K562 (cell line): Measurements from ENCODE around the gene SH3BP4. TPM values are rescaled to one million over a fixed set of nuclear protein-coding genes. Genes with fewer than 3 reads are reported as not detected.

ENCODE experiments used
- ATAC-seq: fragments of 200-7000 bp; cut with Tn5 transposase; 3 replicates; pipeline ENCODE4 v1.9.1; 2020; ENCODE audit warnings: moderate library complexity
- BruUV-seq: library from RNA; stranded (reverse); fragments of 400-500 nt; replicated peaks from 2 replicates; lab custom pipeline; 2021; lab: Mats Ljungman, UMichigan
- CTCF ChIA-PET: fragments of 300-600 bp; formaldehyde crosslinking; extraction: SDS; loops from one replicate; lab custom pipeline; 2021; ENCODE audit warnings: low intra/inter-chr PET ratio; lab: Yijun Ruan, JAX
- POLR2A ChIA-PET: fragments of 300-600, 350-650 bp; sonication (Branson Sonifier 250); formaldehyde crosslinking; extraction: SDS; loops from one replicate; lab custom pipeline; 2021; ENCODE audit warnings: antibody characterized with exemption, inconsistent platforms; lab: Yijun Ruan, JAX
- DNase-seq, 4 experiments: peaks; one replicate each; pipeline versions ENCODE4 v3.0.0 to v3.0.0-alpha.2; 2011 to 2018; ENCODE audit warnings: low spot score in 3 of 4, mixed read lengths in 3 of 4; ENCODE audit errors: extremely low read depth in 1 of 4
- FAIRE-seq: peaks from 2 replicates; lab custom pipeline; 2011; peaks lifted over from hg19 to GRCh38; lab: Jason Lieb, UNC
- H2AFZ ChIP-seq: 2 replicates; pipeline ENCODE4 v1.6.0; 2011; ENCODE audit warnings: low read depth, low read length, control low read depth, inconsistent platforms
- H3K27ac ChIP-seq: fragments of 200-600 bp; 3 replicates; pipeline ENCODE4 v1.8.0; 2011; ENCODE audit warnings: low read depth, mild to moderate bottlenecking, control low read depth, inconsistent platforms, low read length, moderate library complexity, mixed read lengths; ENCODE audit errors: extremely low read depth
- H3K27me3 ChIP-seq, 2 experiments: fragments of 300-600 bp in 1 of 2; 2 replicates in 1 of 2; 3 replicates in 1 of 2; pipeline versions ENCODE4 v1.6.0 to v1.8.0; 2011; ENCODE audit warnings: inconsistent platforms in 2 of 2, low read length in 2 of 2, mild to moderate bottlenecking in 1 of 2, mixed read lengths in 1 of 2, moderate library complexity in 1 of 2; ENCODE audit not compliant: control insufficient read depth in 2 of 2, insufficient read depth in 2 of 2
- H3K36me3 ChIP-seq: fragments of 300-600 bp; 3 replicates; pipeline ENCODE4 v1.8.0; 2011; ENCODE audit warnings: mild to moderate bottlenecking, low read length, inconsistent platforms; ENCODE audit not compliant: control insufficient read depth, insufficient read depth
- H3K4me1 ChIP-seq, 2 experiments: fragments of 200-600 bp in 1 of 2; replicated peaks in 1 of 2; 2 replicates in 1 of 2; 3 replicates in 1 of 2; pipeline versions ENCODE4 v1.5.1 to v1.8.0; 2011; ENCODE audit warnings: inconsistent platforms in 2 of 2, low read length in 2 of 2, mild to moderate bottlenecking in 1 of 2, mixed read lengths in 1 of 2, moderate library complexity in 1 of 2; ENCODE audit not compliant: control insufficient read depth in 2 of 2, insufficient read depth in 2 of 2
- H3K4me2 ChIP-seq: 2 replicates; pipeline ENCODE4 v1.6.1; 2011; ENCODE audit warnings: low read length, control low read depth, inconsistent platforms, mixed read lengths; ENCODE audit not compliant: insufficient read depth
- H3K4me3 ChIP-seq: fragments of 200-600 bp; sonication (generic), shearing (Covaris generic); 2 replicates; pipeline ENCODE4 v1.5.1; 2016; ENCODE audit warnings: control low read depth, inconsistent platforms
- H3K79me2 ChIP-seq: fragments of 200-600 bp; 3 replicates; pipeline ENCODE4 v1.8.0; 2011; ENCODE audit warnings: low read length, inconsistent platforms; ENCODE audit not compliant: control insufficient read depth, insufficient read depth
- H3K9ac ChIP-seq, 2 experiments: 2 replicates each; pipeline versions ENCODE4 v1.6.0 to v1.6.1; 2011; ENCODE audit warnings: low read depth in 2 of 2, low read length in 2 of 2, control low read depth in 1 of 2, inconsistent platforms in 1 of 2, mild to moderate bottlenecking in 1 of 2, mixed read lengths in 1 of 2; ENCODE audit not compliant: insufficient read depth in 1 of 2
- H3K9me1 ChIP-seq: one replicate; pipeline ENCODE4 v1.6.0; 2011; ENCODE audit warnings: inconsistent platforms, mild to moderate bottlenecking, low read length, moderate library complexity; ENCODE audit not compliant: control insufficient read depth, insufficient read depth
- H3K9me3 ChIP-seq: replicated peaks from 2 replicates; pipeline ENCODE4 v1.5.1; 2011; ENCODE audit warnings: low read depth, low read length, inconsistent platforms; ENCODE audit not compliant: control insufficient read depth, insufficient read depth
- H4K20me1 ChIP-seq: replicated peaks from 2 replicates; pipeline ENCODE4 v1.6.1; 2011; ENCODE audit warnings: low read length, inconsistent platforms, mixed read lengths; ENCODE audit not compliant: control insufficient read depth, insufficient read depth
- CBX1 ChIP-seq: sonication (generic); IDR thresholded peaks from 2 replicates; pipeline ENCODE4 v1.6.1; 2016; ENCODE audit warnings: antibody characterized with exemption, low read depth, mild to moderate bottlenecking
- HNRNPH1 ChIP-seq: fragments of 200-400 bp; formaldehyde crosslinking; optimal IDR thresholded peaks from 2 replicates; pipeline ENCODE3; 2017; ENCODE audit warnings: low read depth, mild to moderate bottlenecking, low read length, moderate library complexity
- ILK ChIP-seq: fragments of 450-650 bp; IDR thresholded peaks from 2 replicates; pipeline ENCODE4 v1.6.1; 2016; ENCODE audit warnings: missing genetic modification characterization, low read depth, mild to moderate bottlenecking, missing compliant biosample characterization, moderate library complexity, borderline replicate concordance
- KLF13 ChIP-seq: fragments of 450-650 bp; IDR thresholded peaks from 2 replicates; pipeline ENCODE4 v1.6.1; 2016; ENCODE audit warnings: missing genetic modification characterization, low read depth, mild to moderate bottlenecking, missing compliant biosample characterization, moderate library complexity, borderline replicate concordance
- NFE2 ChIP-seq: IDR thresholded peaks from 2 replicates; pipeline ENCODE4 v1.6.1; 2014; ENCODE audit warnings: antibody characterized with exemption, low read depth
- NFRKB ChIP-seq: fragments of 450-650 bp; IDR thresholded peaks from 2 replicates; pipeline ENCODE4 v1.6.1; 2016; ENCODE audit warnings: low read depth
- NONO ChIP-seq, 2 experiments: fragments of 200-400 bp in 1 of 2; fragments of 450-650 bp in 1 of 2; formaldehyde crosslinking in 1 of 2; IDR thresholded peaks; 2 replicates each; pipeline ENCODE4 v1.6.1; 2017; ENCODE audit warnings: low read depth in 2 of 2, mild to moderate bottlenecking in 2 of 2, moderate library complexity in 2 of 2, low read length in 1 of 2
- PTRF ChIP-seq: fragments of 450-650 bp; IDR thresholded peaks from 2 replicates; pipeline ENCODE4 v1.6.1; 2016; ENCODE audit warnings: mild to moderate bottlenecking, missing genetic modification characterization, missing compliant biosample characterization
- SNIP1 ChIP-seq: fragments of 450-650 bp; IDR thresholded peaks from 2 replicates; pipeline ENCODE4 v1.7.1; 2017; ENCODE audit warnings: low read depth, mild to moderate bottlenecking
- ZFPM2 ChIP-seq: fragments of 250-450 bp; sonication (Bioruptor Pico); IDR thresholded peaks from 2 replicates; pipeline ENCODE4 v1.5.1; 2022; ENCODE audit warnings: mild to moderate bottlenecking
- ZNF436 ChIP-seq: fragments of 250-450, 450-650 bp; sonication (Bioruptor Pico); formaldehyde crosslinking; IDR thresholded peaks from 2 replicates; pipeline ENCODE4 v1.7.0; 2020; ENCODE audit warnings: mild to moderate bottlenecking
- ZZZ3 ChIP-seq: fragments of 450-650 bp; IDR thresholded peaks from 2 replicates; pipeline ENCODE4 v1.6.1; 2016; ENCODE audit warnings: antibody characterized with exemption, mild to moderate bottlenecking, moderate library complexity
- WGBS: fragments of 100-300 bp; shearing (Covaris generic); methylation state at CpG from one replicate; pipeline ENCODE4 v1.1.6; 2016; ENCODE audit warnings: low coverage, mixed read lengths; ENCODE audit not compliant: insufficient coverage; ENCODE audit errors: missing lambda C conversion rate; 5-methylcytosine and 5-hydroxymethylcytosine counted together
- in situ Hi-C: fragments of 300-500 bp; cut with MboI; formaldehyde crosslinking; loops from 4 replicates; pipeline ENCODE4 v1.15.0; 2018; ENCODE audit warnings: inconsistent platforms, mixed read lengths
- intact Hi-C: fragments of 100-400 bp; cut with micrococcal nuclease; formaldehyde crosslinking; loops from 2 replicates; pipeline ENCODE4 v1.14.2; 2022
- polyA plus RNA-seq, 8 experiments: library from polyadenylated mRNA; depleted of rRNA in 4 of 8; stranded (reverse) in 5 of 8; unstranded in 3 of 8; fragments of >200 nt; fragmentation: Nextera tagmentation in 2 of 8; fragmentation: Illumina TruSeq in 1 of 8; extraction: Ambion mirVana in 2 of 8; extraction: Trizol in 1 of 8; gene quantifications; 2 replicates each; pipeline versions ENCODE4 v1.2.1 to v1.2.3, GENCODE V29; 2011 to 2014; ENCODE audit warnings: inconsistent platforms in 1 of 8, missing spikeins in 1 of 8
- total RNA-seq, 7 experiments: library from RNA; depleted of rRNA in 6 of 7; stranded (reverse); fragments of >200 nt in 6 of 7; fragmentation: Illumina TruSeq in 2 of 7; extraction: Trizol in 2 of 7; gene quantifications; 2 replicates each; pipeline versions ENCODE4 v1.2.1 to v1.2.3, GENCODE V29; 2011 to 2021; ENCODE audit warnings: low replicate concordance in 1 of 7
- TF ChIP-seq, protein P1 (sequence below): fragments of 250-450 bp; sonication (Bioruptor Pico); IDR thresholded peaks from 2 replicates; pipeline ENCODE4 v1.9.0; 2021; ENCODE audit warnings: mild to moderate bottlenecking, inconsistent platforms
- TF ChIP-seq, protein P2 (sequence below): fragments of 250-450 bp; sonication (Bioruptor Pico); IDR thresholded peaks from 2 replicates; pipeline ENCODE4 v1.8.0; 2021; ENCODE audit warnings: mild to moderate bottlenecking, moderate library complexity
- TF ChIP-seq, protein P3 (sequence below): sonication (generic); formaldehyde crosslinking; IDR thresholded peaks from 2 replicates; pipeline ENCODE4 v1.8.1; 2023; ENCODE audit warnings: mild to moderate bottlenecking, missing genetic modification reagents

SH3BP4 gene
- total and polyA plus RNA-seq, 9 of the 15 experiments (the other 6 are each of a cell fraction or from before 2014, with no cell fraction given) = 0.03 to 0.28 (median 0.27) TPM; not detected in 6

DNA sequence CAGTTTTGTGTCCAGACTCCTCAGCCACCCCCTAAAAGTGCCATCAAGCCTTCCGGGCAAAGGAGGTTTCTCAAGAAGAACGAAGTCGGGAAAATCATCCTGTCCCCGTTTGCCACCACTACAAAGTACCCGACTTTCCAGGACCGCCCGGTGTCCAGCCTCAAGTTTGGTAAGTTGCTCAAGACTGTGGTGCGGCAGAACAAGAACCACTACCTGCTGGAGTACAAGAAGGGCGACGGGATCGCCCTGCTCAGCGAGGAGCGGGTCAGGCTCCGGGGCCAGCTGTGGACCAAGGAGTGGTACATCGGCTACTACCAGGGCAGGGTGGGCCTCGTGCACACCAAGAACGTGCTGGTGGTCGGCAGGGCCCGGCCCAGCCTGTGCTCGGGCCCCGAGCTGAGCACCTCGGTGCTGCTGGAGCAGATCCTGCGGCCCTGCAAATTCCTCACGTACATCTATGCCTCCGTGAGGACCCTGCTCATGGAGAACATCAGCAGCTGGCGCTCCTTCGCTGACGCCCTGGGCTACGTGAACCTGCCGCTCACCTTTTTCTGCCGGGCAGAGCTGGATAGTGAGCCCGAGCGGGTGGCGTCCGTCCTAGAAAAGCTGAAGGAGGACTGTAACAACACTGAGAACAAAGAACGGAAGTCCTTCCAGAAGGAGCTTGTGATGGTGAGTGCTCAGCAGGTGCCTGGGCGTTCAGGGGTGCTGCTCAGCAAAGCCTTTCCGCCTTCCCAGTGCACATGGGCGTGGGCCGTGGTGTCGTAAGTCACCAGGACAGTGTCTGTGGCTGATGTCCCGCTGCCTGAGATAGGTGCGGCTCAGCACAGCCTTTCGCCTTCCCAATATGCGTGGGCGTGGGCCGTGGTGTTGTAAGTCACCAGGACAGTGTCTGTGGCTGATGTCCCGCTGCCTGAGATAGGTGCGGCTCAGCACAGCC, 91.0 kb downstream of the SH3BP4 start:
- 2% methylated on average over 34 of the region's 49 CpGs for WGBS
- TF ChIP-seq ILK (tag) = no peak
- no peak for TF ChIP-seq PTRF
- TF ChIP-seq SNIP1 = no peak
- TF ChIP-seq ZFPM2 (CRISPR knock-in tag) = no peak
- TF ChIP-seq KLF13 (tag) = no peak
- TF ChIP-seq NFE2 = no peak
- TF ChIP-seq, protein P1, sequence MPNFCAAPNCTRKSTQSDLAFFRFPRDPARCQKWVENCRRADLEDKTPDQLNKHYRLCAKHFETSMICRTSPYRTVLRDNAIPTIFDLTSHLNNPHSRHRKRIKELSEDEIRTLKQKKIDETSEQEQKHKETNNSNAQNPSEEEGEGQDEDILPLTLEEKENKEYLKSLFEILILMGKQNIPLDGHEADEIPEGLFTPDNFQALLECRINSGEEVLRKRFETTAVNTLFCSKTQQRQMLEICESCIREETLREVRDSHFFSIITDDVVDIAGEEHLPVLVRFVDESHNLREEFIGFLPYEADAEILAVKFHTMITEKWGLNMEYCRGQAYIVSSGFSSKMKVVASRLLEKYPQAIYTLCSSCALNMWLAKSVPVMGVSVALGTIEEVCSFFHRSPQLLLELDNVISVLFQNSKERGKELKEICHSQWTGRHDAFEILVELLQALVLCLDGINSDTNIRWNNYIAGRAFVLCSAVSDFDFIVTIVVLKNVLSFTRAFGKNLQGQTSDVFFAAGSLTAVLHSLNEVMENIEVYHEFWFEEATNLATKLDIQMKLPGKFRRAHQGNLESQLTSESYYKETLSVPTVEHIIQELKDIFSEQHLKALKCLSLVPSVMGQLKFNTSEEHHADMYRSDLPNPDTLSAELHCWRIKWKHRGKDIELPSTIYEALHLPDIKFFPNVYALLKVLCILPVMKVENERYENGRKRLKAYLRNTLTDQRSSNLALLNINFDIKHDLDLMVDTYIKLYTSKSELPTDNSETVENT = no peak
- no peak for TF ChIP-seq NFRKB
- TF ChIP-seq NONO (IDR thresholded peaks at IDR 0.05; ENCODE audit: low read depth in 2 of 2, low read length in 1 of 2) = no peak
- TF ChIP-seq CBX1 = no peak
- no peak for TF ChIP-seq ZZZ3
- TF ChIP-seq, protein P2, sequence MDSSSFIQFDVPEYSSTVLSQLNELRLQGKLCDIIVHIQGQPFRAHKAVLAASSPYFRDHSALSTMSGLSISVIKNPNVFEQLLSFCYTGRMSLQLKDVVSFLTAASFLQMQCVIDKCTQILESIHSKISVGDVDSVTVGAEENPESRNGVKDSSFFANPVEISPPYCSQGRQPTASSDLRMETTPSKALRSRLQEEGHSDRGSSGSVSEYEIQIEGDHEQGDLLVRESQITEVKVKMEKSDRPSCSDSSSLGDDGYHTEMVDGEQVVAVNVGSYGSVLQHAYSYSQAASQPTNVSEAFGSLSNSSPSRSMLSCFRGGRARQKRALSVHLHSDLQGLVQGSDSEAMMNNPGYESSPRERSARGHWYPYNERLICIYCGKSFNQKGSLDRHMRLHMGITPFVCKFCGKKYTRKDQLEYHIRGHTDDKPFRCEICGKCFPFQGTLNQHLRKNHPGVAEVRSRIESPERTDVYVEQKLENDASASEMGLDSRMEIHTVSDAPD = no peak
- no peak for TF ChIP-seq HNRNPH1
- TF ChIP-seq, protein P3, sequence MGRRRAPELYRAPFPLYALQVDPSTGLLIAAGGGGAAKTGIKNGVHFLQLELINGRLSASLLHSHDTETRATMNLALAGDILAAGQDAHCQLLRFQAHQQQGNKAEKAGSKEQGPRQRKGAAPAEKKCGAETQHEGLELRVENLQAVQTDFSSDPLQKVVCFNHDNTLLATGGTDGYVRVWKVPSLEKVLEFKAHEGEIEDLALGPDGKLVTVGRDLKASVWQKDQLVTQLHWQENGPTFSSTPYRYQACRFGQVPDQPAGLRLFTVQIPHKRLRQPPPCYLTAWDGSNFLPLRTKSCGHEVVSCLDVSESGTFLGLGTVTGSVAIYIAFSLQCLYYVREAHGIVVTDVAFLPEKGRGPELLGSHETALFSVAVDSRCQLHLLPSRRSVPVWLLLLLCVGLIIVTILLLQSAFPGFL (CRISPR knock-in tag) = no peak
- TF ChIP-seq ZNF436 (CRISPR knock-in tag) = no peak
- Histone ChIP-seq H4K20me1 (no peaks in the 10 kb centered on the region), H3K27me3 (peaks cover 13 to 63% of the 10 kb centered on the region in 2 experiments), H2AFZ (no peak overlapping the region), H3K4me1 (no peaks in the 10 kb centered on the region), H3K4me2 (no peak overlapping the region), H3K9me3 (no peaks in the 10 kb centered on the region), H3K4me3 (no peak overlapping the region), H3K27ac (no peak overlapping the region), H3K79me2 (no peaks in the 10 kb centered on the region), H3K9me1 (no peaks in the 10 kb centered on the region), H3K36me3 (no peaks in the 10 kb centered on the region), H3K9ac (no peak overlapping the region)
- POLR2A ChIA-PET = interaction anchor here (0.6 kb wide), 2 partner anchors 15 to 67 kb away, joined by 3 read pairs; no protein-coding TSS in a partner anchor
- CTCF ChIA-PET = no interaction called here
- in situ Hi-C loops = no loop called here
- no TSS peak for BruUV-seq
- no peak for FAIRE-seq
- ATAC-seq = no peak
- peak in 2 of 4 experiments; percentile 11 for DNase-seq
- intact Hi-C loops = no loop called here
